WTC11 (cell line): Measurements from ENCODE around the gene GNA14. TPM values are rescaled to one million over a fixed set of nuclear protein-coding genes. Genes with fewer than 3 reads are reported as not detected.

Experiments
- ATAC-seq: fragments of 200-7000 bp; cut with Tn5 transposase; 2 replicates; pipeline ENCODE4 v1.10.0; 2021; ENCODE audit warnings: mild to moderate bottlenecking, moderate library complexity
- CTCF ChIA-PET: fragments of 300-600 bp; sonication (Branson Sonifier 250); formaldehyde crosslinking; loops from one replicate; lab custom pipeline; 2021; ENCODE audit warnings: antibody characterized with exemption; lab: Charles Lee
- POLR2A ChIA-PET: fragments of 350-600 bp; sonication (Branson Sonifier 250); formaldehyde crosslinking; loops from one replicate; lab custom pipeline; 2021; ENCODE audit warnings: antibody characterized with exemption; lab: Charles Lee
- DNase-seq: peaks from one replicate; pipeline ENCODE4 v3.0.0; 2021; ENCODE audit warnings: low spot score
- H3K27ac Mint-ChIP-seq: 2 replicates; pipeline ENCODE4 v1.8.0; 2021; ENCODE audit warnings: mixed read lengths
- H3K27me3 Mint-ChIP-seq: 2 replicates; pipeline ENCODE4 v1.8.0; 2021; ENCODE audit warnings: low read depth, mild to moderate bottlenecking, moderate library complexity, mixed read lengths
- H3K36me3 Mint-ChIP-seq: 2 replicates; pipeline ENCODE4 v1.8.0; 2021; ENCODE audit warnings: mixed read lengths
- H3K4me1 Mint-ChIP-seq: 2 replicates; pipeline ENCODE4 v1.8.0; 2022; ENCODE audit warnings: mixed read lengths
- H3K4me3 Mint-ChIP-seq: 2 replicates; pipeline ENCODE4 v1.8.0; 2021; ENCODE audit warnings: mild to moderate bottlenecking, moderate library complexity, mixed read lengths
- H3K9me3 Mint-ChIP-seq: 2 replicates; pipeline ENCODE4 v1.8.0; 2021; ENCODE audit warnings: mixed read lengths
- AFF4 ChIP-seq: sonication (generic); formaldehyde crosslinking; IDR thresholded peaks from 2 replicates; pipeline ENCODE4 v1.8.1; 2023; ENCODE audit warnings: mild to moderate bottlenecking, missing genetic modification reagents, borderline replicate concordance
- AR ChIP-seq: fragments of 250-450 bp; sonication (Bioruptor Pico); IDR thresholded peaks from 2 replicates; pipeline ENCODE4 v1.9.0; 2021; ENCODE audit warnings: mild to moderate bottlenecking
- ATF1 ChIP-seq: sonication (generic); formaldehyde crosslinking; IDR thresholded peaks from 2 replicates; pipeline ENCODE4 v1.8.1; 2023; ENCODE audit warnings: mild to moderate bottlenecking, moderate library complexity, missing genetic modification reagents
- ELF4 ChIP-seq: sonication (generic); formaldehyde crosslinking; IDR thresholded peaks from 2 replicates; pipeline ENCODE4 v1.8.1; 2022; ENCODE audit warnings: low read depth, mild to moderate bottlenecking, moderate library complexity, missing genetic modification reagents
- ESRRA ChIP-seq: sonication (generic); formaldehyde crosslinking; IDR thresholded peaks from 2 replicates; pipeline ENCODE4 v1.8.1; 2022; ENCODE audit warnings: mild to moderate bottlenecking, missing genetic modification reagents, borderline replicate concordance
- FOXK1 ChIP-seq: sonication (generic); formaldehyde crosslinking; IDR thresholded peaks from 2 replicates; pipeline ENCODE4 v1.8.0; 2022; ENCODE audit warnings: mild to moderate bottlenecking, moderate library complexity, missing genetic modification reagents
- HMGXB4 ChIP-seq: sonication (generic); formaldehyde crosslinking; IDR thresholded peaks from 2 replicates; pipeline ENCODE4 v1.8.1; 2023; ENCODE audit warnings: mild to moderate bottlenecking, moderate library complexity, missing genetic modification reagents
- IRF1 ChIP-seq: sonication (generic); formaldehyde crosslinking; IDR thresholded peaks from 2 replicates; pipeline ENCODE4 v1.8.0; 2023; ENCODE audit warnings: missing genetic modification reagents
- MLX ChIP-seq: sonication (generic); formaldehyde crosslinking; IDR thresholded peaks from 2 replicates; pipeline ENCODE4 v1.8.1; 2023; ENCODE audit warnings: mild to moderate bottlenecking, missing genetic modification reagents, moderate library complexity
- NR1H2 ChIP-seq: sonication (generic); formaldehyde crosslinking; IDR thresholded peaks from 2 replicates; pipeline ENCODE4 v1.9.0; 2021; ENCODE audit warnings: mild to moderate bottlenecking, moderate library complexity, missing genetic modification reagents
- NR2C2 ChIP-seq: sonication (generic); formaldehyde crosslinking; IDR thresholded peaks from 2 replicates; pipeline ENCODE4 v1.8.0; 2022; ENCODE audit warnings: mild to moderate bottlenecking, missing genetic modification reagents
- NR3C1 ChIP-seq: sonication (generic); formaldehyde crosslinking; conservative IDR thresholded peaks from 2 replicates; pipeline ENCODE4 v1.8.1; 2023; ENCODE audit warnings: low read depth, mild to moderate bottlenecking, missing genetic modification reagents
- SMAD3 ChIP-seq: sonication (generic); formaldehyde crosslinking; IDR thresholded peaks from 2 replicates; pipeline ENCODE4 v1.8.0; 2022; ENCODE audit warnings: missing genetic modification reagents, mild to moderate bottlenecking, borderline replicate concordance
- SMAD4 ChIP-seq: sonication (generic); formaldehyde crosslinking; IDR thresholded peaks from 2 replicates; pipeline ENCODE4 v1.8.0; 2022; ENCODE audit warnings: mild to moderate bottlenecking, missing genetic modification reagents
- TEAD4 ChIP-seq: sonication (generic); formaldehyde crosslinking; IDR thresholded peaks from 2 replicates; pipeline ENCODE4 v1.8.0; 2022; ENCODE audit warnings: mild to moderate bottlenecking, missing genetic modification reagents
- USF1 ChIP-seq: sonication (generic); formaldehyde crosslinking; IDR thresholded peaks from 2 replicates; pipeline ENCODE4 v1.8.0; 2022; ENCODE audit warnings: mild to moderate bottlenecking, missing genetic modification reagents
- USF2 ChIP-seq: sonication (generic); formaldehyde crosslinking; IDR thresholded peaks from 2 replicates; pipeline ENCODE4 v1.8.1; 2023; ENCODE audit warnings: mild to moderate bottlenecking, missing genetic modification reagents, moderate library complexity
- ZMAT4 ChIP-seq: fragments of 250-450 bp; sonication (Bioruptor Pico); IDR thresholded peaks from 2 replicates; pipeline ENCODE4 v1.9.0; 2021; ENCODE audit warnings: mild to moderate bottlenecking
- ZNF121 ChIP-seq: sonication (generic); formaldehyde crosslinking; IDR thresholded peaks from 2 replicates; pipeline ENCODE4 v1.8.0; 2023; ENCODE audit warnings: missing genetic modification reagents
- ZNF219 ChIP-seq: sonication (generic); formaldehyde crosslinking; IDR thresholded peaks from 2 replicates; pipeline ENCODE4 v1.8.0; 2023; ENCODE audit warnings: missing genetic modification reagents, mild to moderate bottlenecking, borderline replicate concordance
- ZNF232 ChIP-seq: sonication (generic); formaldehyde crosslinking; IDR thresholded peaks from 2 replicates; pipeline ENCODE4 v1.8.0; 2022; ENCODE audit warnings: mild to moderate bottlenecking, missing genetic modification reagents
- ZNF671 ChIP-seq: fragments of 250-450 bp; sonication (Bioruptor Pico); IDR thresholded peaks from 2 replicates; pipeline ENCODE4 v1.8.0; 2021; ENCODE audit warnings: mild to moderate bottlenecking
- total RNA-seq: library from RNA; stranded (reverse); gene quantifications from 3 replicates; pipeline ENCODE4 v1.2.3, GENCODE V29; 2021

The GNA14 gene
- total RNA-seq, 1 experiment from 2014 or later: 26.7 TPM

- TF ChIP-seq USF1 (CRISPR knock-in tag) (no peak), HMGXB4 (CRISPR knock-in tag) (no peak)
- TF ChIP-seq, all 79 proteins: peak for 0
These were observed 26.0 kb upstream of the GNA14 start (continued) for GRCh38 chr9:77673941-77674791.

- no peaks in the 10 kb centered on the region for H3K4me1 Mint-ChIP-seq
These were observed 24.1 kb upstream of the GNA14 start for GRCh38 chr9:77672183-77672582.

GRCh38 chr9:77667151-77667550 is 19.0 kb upstream of the GNA14 start:
- Mint-ChIP-seq H3K9me3 (peaks cover 6% of the 10 kb centered on the region; the same call in 1 of the 2 replicates), H3K4me3 (no peak overlapping the region), H3K27me3 (no peaks in the 10 kb centered on the region)
- no peak for ATAC-seq
- POLR2A ChIA-PET: no interaction called here
- TF ChIP-seq NR3C1 (CRISPR knock-in tag): no peak
- TF ChIP-seq ZMAT4 (CRISPR knock-in tag): no peak
- TF ChIP-seq ZNF219 (CRISPR knock-in tag): no peak
- no peak for TF ChIP-seq ELF4 (CRISPR knock-in tag)
- TF ChIP-seq MLX (CRISPR knock-in tag): no peak
- no peak for TF ChIP-seq IRF1
- TF ChIP-seq USF2 (CRISPR knock-in tag): no peak
- no peak for TF ChIP-seq ZNF232
- no peak for TF ChIP-seq AR (CRISPR knock-in tag)
- no peak for TF ChIP-seq AFF4 (CRISPR knock-in tag)
- no peak for TF ChIP-seq NR2C2 (CRISPR knock-in tag)
- TF ChIP-seq ATF1 (CRISPR knock-in tag): no peak
- TF ChIP-seq SMAD4 (CRISPR knock-in tag): no peak
- no peak for TF ChIP-seq ZNF671 (CRISPR knock-in tag)
- TF ChIP-seq, all 79 proteins: peak for 0
- no peak for DNase-seq
- peaks cover 8% of the 10 kb centered on the region for H3K4me1 Mint-ChIP-seq
- no peak overlapping the region for H3K27ac Mint-ChIP-seq
- CTCF ChIA-PET: interaction anchor here (0.6 kb wide), 1 partner anchor 234 kb away, joined by 3 read pairs; no protein-coding TSS in a partner anchor
- H3K36me3 Mint-ChIP-seq: no peaks in the 10 kb centered on the region

More at GRCh38 chr9:77672183-77672582, 24.1 kb upstream of the GNA14 start:
- Mint-ChIP-seq H3K9me3 (peaks cover 6% of the 10 kb centered on the region; the same call in 1 of the 2 replicates), H3K36me3 (no peaks in the 10 kb centered on the region), H3K4me3 (no peak overlapping the region), H3K27ac (no peak overlapping the region), H3K27me3 (no peaks in the 10 kb centered on the region)
- ChIA-PET POLR2A (no interaction called here), CTCF (no interaction called here)
- TF ChIP-seq ESRRA (CRISPR knock-in tag) (no peak), FOXK1 (CRISPR knock-in tag) (no peak), ZNF121 (CRISPR knock-in tag) (no peak), NR1H2 (CRISPR knock-in tag) (no peak), TEAD4 (CRISPR knock-in tag) (no peak), SMAD3 (no peak)
- ATAC-seq (no peak), DNase-seq (no peak)
